GM12892 (cell line): ENCODE data around the gene USP34.

ENCODE experiments used
- DNase-seq: peaks from one replicate; pipeline ENCODE4 v3.0.0; 2011; ENCODE audit not compliant: insufficient read length
- FAIRE-seq: peaks from 2 replicates; lab custom pipeline; 2011; peaks lifted over from hg19 to GRCh38; lab: Jason Lieb, UNC
- POLR2A ChIP-seq: IDR thresholded peaks from 2 replicates; pipeline ENCODE4 v1.6.1; 2011; ENCODE audit warnings: low read depth, low read length, control low read depth
- POLR2AphosphoS5 ChIP-seq: IDR thresholded peaks from 2 replicates; pipeline ENCODE4 v1.6.1; 2011; ENCODE audit warnings: low read depth, low read length, control low read depth
- TAF1 ChIP-seq: IDR thresholded peaks from 2 replicates; pipeline ENCODE4 v1.6.1; 2011; ENCODE audit warnings: low read depth, mild to moderate bottlenecking, control low read depth, low read length, borderline replicate concordance

The USP34 gene

DNA sequence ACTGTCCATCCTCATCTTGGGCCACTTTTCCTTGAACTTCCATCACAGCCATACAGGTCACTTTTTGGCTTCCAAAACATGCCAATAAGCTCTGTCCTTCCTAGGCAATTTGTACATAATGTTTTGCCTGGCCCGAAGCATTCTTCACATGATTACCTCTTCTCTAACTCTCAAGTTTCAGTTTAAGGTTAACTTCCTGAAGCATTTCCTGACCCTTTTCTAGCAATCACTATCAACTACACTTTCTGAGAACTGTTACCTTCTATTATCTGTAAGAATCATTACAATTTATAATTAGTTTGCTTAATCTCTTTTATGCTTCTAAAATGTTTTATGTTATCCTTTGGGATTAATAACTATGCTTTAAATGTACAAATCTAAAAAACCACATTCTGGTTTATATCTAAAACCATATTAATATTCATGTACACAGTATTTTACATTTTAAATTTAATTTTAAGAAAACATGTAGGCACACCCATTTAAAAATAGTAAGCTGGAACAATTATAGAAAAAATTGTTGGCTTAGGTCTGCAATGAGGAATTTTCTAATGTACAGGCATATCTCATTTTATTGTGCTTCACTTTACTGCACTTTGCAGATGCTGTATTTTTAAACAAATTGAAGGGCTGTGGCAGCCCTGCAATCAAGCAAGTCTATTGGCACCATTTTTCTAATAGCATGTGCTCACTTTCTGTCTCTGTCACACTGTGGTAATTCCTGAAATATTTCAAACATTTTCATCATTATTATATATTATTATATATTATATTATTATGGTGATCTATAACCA is 232.5 kb downstream of the USP34 start:
- FAIRE-seq, result no peak

DNA sequence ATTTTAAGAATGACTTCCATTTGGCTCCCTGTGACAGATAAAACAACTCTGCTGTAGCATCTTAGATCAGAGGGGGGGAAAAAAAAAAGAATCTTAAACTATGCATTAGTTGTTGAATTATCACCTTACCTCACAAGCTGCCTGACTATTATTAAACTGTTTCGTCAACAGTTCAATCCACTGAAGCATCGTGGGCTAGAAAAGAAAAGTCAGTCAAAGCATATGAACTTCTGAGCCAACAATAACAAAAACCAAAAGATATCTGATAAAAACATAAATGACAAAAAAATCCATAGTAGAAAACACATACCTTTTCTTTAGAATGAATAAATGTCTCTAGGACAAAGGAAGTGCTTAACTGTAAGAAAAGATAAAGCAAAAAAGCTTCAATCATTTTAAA is 235.2 kb downstream of the USP34 start:
- no peak for TF ChIP-seq TAF1
- no peak for TF ChIP-seq POLR2A
- TF ChIP-seq POLR2AphosphoS5, result no peak
- DNase-seq (no peak), FAIRE-seq (no peak)

More for the DNA sequence above, 232.5 kb downstream of the USP34 start:
- no peak for DNase-seq
- TF ChIP-seq TAF1 (no peak), POLR2AphosphoS5 (no peak), POLR2A (no peak)

DNA sequence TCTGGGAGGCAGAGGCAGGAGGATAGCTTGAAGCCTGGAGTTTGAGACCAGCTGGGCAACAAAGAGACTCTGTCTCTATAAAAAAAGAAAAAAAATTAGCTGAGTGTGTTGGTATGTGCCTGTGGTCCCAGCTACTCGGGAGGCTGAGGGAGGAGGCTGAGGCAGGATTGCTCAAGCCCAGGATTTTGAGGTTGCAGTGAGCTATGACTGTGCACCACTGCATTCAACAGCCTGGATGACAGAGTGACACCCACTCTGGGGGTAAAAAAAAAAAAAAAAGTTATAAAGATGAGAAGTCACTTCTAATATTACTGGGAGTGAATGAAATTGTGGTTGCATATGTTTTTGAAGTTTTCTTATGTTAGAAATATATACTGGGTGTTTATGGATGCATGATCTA is 237.3 kb downstream of the USP34 start:
- TF ChIP-seq POLR2AphosphoS5 (no peak), POLR2A (no peak), TAF1 (no peak)
- no peak for FAIRE-seq
- no peak for DNase-seq

DNA sequence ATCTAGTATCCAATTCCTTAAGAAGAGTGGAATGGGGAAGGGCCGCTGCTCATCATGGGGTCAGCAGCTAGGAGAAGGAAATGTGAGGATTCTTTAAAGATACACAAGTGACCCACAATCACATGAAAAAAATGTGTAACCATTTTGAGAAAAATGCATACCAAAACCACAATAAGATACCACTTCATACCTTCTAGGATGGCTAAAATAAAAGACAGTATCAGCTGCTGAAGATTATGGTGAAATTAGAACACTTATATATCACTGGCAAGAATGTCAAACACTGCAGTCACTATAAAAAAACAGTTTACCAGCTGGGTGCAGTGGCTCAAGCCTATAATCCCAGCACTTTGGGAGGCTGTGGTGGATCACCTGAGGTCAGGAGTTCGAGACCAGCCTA is 241.0 kb downstream of the USP34 start:
- DNase-seq (no peak), FAIRE-seq (no peak)
- TF ChIP-seq POLR2AphosphoS5 (no peak), POLR2A (no peak), TAF1 (no peak)

DNA sequence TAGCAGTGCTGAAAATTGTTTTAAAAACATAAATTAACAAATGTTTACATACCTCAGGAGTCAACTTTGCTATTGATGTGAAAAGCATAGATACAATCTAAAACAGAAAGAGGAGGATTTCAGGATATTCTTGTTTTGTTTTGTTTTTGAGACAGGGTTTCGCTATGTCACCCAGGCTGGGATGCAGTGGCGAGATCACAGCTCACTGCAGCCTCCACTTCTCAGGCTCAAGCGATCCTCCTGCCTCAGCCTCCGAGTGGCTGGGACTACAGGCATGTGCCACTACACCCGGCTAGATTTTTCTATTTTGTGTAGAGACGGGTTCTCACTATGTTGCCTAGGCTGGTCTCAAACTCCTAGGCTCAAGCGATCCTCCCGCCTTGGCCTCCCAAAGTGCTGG is 248.3 kb downstream of the USP34 start:
- FAIRE-seq (no peak), DNase-seq (no peak)
- no peak for TF ChIP-seq POLR2A

DNA sequence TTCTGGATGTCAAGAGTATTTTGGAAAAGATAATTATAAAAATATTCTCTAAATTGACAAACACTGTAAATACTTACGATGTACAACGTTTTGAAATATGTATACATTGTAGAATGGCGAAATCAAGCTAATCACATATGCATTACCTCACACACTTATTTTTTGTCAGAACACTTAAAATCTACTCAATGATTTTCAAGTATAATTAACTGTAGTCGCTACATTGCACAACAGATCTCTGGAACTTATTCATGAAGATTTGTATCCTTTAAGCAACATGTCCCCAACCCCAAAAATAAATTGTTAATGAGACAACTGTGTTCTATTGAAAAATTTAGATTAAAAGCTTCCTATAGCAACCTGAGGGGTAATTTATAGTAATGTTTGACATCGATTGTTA is 249.1 kb downstream of the USP34 start:
- no peak for FAIRE-seq
- no peak for DNase-seq
- no peak for TF ChIP-seq TAF1
- no peak for TF ChIP-seq POLR2A
- TF ChIP-seq POLR2AphosphoS5, result no peak

DNA sequence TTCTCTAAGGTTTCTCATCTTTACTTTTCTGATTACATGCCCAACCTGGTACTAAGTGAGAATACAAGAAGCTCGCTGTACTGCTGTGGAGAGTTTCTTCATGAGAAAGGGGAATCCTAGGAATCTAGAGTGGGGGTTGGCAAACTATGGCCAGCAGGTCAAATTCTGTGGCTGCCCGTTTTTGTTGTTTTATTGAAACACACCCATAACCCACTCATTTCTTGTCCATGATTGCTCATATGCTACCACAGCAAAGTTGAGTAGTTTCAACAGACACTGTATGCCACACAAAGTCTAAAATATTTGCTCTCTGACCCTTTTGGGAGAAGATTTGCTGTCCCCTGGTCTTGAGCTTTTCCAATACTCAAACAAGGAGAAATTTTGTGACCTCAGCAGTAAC is 250.1 kb downstream of the USP34 start:
- no peak for FAIRE-seq
- TF ChIP-seq POLR2AphosphoS5, result no peak
- no peak for TF ChIP-seq TAF1
- TF ChIP-seq POLR2A, result no peak
- DNase-seq, result no peak

DNA sequence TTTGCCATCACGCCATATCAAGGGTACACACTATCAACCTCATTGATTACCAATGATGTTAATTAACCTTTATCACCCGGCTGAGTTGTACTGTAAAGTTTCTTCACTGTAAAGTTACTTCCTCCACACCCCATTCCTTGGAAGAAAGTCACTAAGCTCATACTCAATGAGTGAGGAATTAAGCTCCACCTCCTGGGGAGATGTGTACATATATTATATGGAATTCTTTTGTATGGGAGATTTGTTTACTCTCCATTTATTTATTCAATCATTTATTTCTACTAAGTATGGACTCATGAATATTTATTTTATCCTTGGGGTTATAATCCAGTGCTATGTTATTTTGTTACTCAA is 252.1 kb downstream of the USP34 start:
- TF ChIP-seq POLR2AphosphoS5, result no peak
- DNase-seq, result no peak
- FAIRE-seq, result no peak

DNA sequence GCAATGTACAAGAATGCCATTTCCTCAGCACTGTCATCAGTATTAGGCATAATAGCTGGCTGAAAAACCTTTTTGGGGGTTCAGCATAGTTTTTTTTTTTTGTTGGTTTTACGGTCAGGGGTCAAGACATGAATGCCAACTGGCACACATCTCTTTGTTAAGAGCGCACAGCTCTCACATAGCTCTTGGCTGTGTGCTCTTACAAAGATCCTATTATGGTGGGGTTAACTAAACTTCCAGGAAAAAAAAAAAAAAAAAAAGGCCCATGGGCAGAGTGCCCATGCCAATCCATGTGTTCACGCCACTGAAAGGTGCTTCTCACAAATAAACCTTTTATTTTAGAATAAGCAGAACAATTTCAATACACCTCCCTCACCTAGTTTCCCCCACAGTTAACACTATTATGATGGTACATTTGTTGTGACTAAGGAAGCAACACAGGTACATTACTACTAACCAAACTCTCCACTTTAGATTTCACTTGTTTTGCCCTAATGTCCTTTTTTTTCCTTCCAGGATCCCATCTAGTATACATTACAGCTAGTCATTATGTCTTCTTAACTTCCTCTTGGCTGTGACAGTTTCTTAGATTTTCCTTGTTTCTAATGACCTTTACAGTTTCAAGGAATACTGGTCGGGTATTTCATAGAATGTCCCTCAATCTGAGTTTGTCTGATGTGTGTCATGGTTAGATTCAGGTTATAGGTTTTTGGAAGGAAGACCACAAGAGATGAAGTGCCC is 252.6 kb downstream of the USP34 start:
- no peak for FAIRE-seq
- DNase-seq, result no peak
- TF ChIP-seq POLR2A (no peak), TAF1 (no peak), POLR2AphosphoS5 (no peak)

DNA sequence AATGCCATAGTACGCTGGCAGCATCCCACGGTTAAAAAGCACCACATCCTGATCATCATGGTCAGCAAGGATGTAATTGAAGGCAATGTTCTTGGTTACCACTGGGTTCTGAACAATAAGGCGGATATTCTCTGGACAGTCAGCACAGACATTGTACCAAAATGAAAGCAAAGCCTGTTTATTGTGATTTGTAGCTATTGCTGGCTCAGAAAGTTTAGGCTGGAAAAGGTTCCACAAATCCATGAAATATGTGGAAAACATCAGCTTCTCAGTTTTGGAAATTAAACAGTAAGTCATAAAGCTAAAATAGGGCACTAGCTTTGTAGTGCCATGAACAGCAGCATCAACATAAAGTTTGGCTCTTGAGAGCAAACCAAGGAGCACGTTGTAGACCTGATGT is 256.7 kb downstream of the USP34 start:
- FAIRE-seq (no peak), DNase-seq (no peak)
- TF ChIP-seq POLR2AphosphoS5, result no peak
- no peak for TF ChIP-seq POLR2A
- TF ChIP-seq TAF1, result no peak

DNA sequence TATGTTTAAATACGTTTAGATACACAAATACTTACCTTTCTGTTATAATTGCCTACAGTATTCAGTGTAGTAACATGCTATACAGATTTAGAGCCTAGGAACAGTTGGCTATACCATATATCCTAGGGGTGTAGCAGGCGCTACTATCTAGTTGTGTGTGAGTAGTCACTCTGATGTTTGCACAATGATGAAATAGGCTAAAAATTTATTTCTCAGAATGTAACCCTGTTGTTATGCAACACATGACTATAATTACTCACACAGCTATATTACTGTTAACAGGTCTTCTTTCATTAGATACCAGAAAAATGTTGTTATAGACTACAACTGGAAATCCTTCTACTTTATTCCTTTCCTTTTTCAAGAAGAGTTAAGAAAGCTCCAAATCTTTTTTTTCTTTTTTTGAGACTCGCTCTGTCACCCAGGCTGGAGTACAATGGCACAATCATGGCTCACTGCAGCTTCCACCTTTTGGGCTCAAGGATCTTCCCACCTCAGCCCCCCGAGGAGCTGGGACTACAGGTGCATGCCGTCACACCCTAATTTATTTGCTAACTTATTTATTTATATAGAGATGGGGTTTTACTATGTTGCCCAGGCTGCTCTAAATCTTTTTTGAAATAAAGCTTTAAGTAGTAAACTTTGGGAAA is 260.4 kb downstream of the USP34 start:
- FAIRE-seq (no peak), DNase-seq (no peak)
- TF ChIP-seq POLR2AphosphoS5 (no peak), TAF1 (no peak), POLR2A (no peak)

DNA sequence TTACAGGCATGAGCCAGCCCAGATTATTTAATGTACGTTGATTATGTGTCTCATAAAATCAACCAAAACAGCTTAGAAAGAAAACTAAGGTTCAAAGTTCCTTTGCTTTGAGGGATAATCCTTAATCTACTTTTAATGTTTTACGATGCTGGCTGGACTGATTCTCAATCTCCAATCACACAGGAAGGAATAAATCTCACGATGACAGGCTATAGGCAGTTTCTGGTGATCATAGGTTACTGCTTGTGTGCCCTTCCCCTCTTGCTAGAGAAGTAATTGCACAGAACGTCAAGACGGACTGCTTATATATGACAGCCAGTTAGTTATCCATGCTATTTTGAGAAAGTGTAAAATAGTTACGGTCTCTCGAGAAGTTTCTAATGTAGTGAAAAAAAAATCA is 265.8 kb downstream of the USP34 start:
- DNase-seq, result no peak
- TF ChIP-seq TAF1, result no peak
- TF ChIP-seq POLR2AphosphoS5, result no peak
- no peak for TF ChIP-seq POLR2A
- no peak for FAIRE-seq
